GM10248 (cell line): Measurements from ENCODE around the gene HOXD1.

Experiments used
- CTCF ChIA-PET: fragments of 300-600 bp; sonication (Branson Sonifier 250); formaldehyde crosslinking; extraction: SDS; loops from one replicate; lab custom pipeline; 2021; ENCODE audit warnings: antibody characterized with exemption; lab: Yijun Ruan, JAX
- POLR2A ChIA-PET: fragments of 350-650 bp; sonication (Branson Sonifier 250); formaldehyde crosslinking; extraction: SDS; loops from one replicate; lab custom pipeline; 2020; ENCODE audit warnings: antibody characterized with exemption; lab: Yijun Ruan, JAX
- DNase-seq: peaks from one replicate; pipeline ENCODE4 v3.0.0; 2012; ENCODE audit errors: extremely low spot score
- TF ChIP-seq, protein P1 (sequence below): IDR thresholded peaks from 2 replicates; pipeline ENCODE4 v1.5.1; 2012; ENCODE audit warnings: mild to moderate bottlenecking, low read depth; ENCODE audit errors: extremely low read depth, missing control alignments, control extremely low read depth

HOXD1 gene

DNA sequence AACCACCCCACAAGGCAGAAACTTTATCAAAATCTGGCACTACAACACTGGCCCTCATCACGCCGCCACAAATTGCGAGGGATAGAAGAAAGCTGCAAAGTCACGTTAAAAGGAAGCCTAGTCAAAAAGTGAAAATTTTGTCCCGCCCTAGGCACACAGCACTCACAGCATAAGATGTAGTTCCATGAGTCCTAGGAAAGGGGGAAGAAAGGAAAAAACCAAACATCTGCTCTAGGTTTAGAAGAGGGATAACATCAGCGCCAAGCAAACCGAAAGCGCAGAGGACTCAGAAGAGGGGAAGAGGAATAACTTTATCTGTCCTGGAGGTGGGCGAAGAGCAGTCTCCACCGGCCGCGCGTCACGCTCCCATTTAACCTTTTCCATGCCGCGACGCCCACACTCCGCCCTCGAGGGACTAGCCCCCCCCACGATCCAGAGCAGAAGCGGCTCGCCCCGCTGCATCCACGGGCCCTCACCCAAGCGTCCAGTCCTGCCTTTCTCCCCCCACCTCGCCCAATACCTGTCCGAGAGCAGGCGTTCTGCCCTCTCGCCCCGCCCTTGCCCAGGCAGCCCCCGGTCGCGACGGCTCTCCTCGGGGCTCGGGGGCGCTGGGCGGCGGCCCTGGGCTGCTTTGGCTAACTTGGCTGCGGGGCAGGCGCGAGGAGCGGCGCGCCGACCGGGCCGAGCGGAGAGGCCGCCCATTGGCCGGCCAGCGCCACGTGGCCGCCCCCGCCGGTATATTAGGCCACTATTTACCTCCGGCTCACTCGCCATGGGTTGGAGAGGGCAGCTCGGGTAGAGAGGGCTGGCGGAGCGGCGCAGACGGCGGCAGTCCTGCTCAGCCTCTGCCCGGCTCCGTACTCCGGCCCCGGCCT, at the start of gene HOXD1:
Gene HOXD1, plus strand, starts transcription at position 770 of the 875 bp plus-strand sequence. CDS start 134 bp downstream, outside the sequence.
- peak; percentile 49 for DNase-seq
- ChIA-PET CTCF (interaction anchor here (1.0 to 1.3 kb wide), 4 partner anchors 10 to 464 kb away, joined by 3 to 5 read pairs (median 4); no protein-coding TSS in a partner anchor), POLR2A (no interaction called here)
- TF ChIP-seq, protein P1, sequence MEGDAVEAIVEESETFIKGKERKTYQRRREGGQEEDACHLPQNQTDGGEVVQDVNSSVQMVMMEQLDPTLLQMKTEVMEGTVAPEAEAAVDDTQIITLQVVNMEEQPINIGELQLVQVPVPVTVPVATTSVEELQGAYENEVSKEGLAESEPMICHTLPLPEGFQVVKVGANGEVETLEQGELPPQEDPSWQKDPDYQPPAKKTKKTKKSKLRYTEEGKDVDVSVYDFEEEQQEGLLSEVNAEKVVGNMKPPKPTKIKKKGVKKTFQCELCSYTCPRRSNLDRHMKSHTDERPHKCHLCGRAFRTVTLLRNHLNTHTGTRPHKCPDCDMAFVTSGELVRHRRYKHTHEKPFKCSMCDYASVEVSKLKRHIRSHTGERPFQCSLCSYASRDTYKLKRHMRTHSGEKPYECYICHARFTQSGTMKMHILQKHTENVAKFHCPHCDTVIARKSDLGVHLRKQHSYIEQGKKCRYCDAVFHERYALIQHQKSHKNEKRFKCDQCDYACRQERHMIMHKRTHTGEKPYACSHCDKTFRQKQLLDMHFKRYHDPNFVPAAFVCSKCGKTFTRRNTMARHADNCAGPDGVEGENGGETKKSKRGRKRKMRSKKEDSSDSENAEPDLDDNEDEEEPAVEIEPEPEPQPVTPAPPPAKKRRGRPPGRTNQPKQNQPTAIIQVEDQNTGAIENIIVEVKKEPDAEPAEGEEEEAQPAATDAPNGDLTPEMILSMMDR = no peak

DNA sequence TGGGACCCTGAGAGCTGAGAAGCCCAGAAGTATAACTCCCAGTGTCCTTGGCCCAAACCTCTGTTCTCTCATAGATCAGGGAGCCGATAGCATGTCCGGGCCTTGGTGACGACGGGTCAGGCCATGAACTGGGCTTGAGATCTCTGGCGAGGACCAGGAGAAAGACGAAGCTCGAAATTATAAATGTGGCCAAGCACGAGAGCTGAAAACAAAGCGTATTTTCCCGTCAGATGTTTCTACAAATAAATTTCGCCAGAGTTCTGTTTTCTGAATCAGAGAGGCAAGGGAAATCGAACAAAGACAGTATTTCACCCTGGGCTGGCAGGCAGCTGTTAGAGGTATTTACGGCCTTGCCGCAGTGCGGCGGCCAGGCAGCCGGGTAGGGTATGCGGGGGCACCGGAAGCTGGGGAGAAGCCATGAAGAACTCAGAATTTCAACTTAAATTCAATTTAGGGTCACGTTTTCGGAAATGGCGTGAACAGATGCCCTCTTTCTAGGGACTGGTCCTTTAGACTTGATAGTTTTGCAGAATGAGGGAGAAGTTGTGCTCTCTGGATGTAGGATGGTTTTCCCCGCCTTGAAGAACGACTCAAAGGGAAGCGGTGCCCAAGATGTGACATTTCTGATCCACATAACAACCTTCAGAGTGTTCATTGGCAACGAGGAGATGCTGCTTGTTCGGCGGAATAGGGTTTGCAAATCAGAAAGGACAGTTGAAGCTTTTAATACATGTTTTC, 49.4 kb upstream of the HOXD1 start:
- ChIA-PET POLR2A (no interaction called here), CTCF (interaction anchor here (0.7 to 5.6 kb wide), 20 partner anchors 12 to 1009 kb away, joined by 3 to 124 read pairs (median 6); partner anchors contain the start of gene HOXD4)
- DNase-seq = no peak
- TF ChIP-seq, protein P1 = no peak

DNA sequence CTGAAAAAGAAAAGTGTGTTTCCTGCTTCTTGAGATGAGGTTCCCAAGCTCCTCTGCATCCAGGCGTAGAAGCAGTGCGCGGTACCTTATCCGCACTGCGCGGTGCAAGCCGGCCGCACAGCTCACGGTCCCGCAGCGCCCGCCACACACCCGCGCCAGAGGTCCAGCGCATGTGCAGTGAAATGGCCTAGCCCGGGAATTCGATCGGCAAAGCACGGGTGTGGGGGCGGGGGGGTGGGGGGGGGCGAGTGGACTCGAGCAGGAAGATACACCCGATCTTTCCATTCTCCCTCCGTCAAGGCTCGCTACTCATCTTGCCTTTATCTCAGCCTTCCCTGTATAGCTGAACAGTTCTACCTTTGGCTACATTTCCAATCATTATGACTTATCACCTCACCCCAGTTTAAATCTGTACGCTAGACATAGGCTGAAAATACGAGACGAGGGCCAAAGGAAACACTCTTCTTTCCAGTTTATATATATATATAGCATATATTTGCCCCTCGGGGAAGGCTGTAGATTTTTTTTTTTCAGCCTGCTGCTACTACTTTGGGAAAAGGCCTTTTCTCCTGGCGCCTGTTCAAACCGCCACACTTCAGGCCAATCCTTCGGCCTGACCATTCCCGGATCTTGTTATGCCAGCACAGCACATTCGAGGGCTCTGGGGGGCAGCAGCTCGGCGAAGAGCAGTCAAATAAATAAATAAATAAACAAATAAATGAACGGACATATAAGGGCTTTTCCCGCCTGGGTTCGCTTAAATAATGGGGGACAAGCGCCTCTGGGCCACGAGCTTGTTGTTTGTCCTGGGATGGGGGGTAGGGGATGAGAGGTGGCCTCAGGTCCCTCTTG, 48.6 kb upstream of the HOXD1 start:
- TF ChIP-seq, protein P1 = no peak
- CTCF ChIA-PET = interaction anchor here (0.6 to 5.6 kb wide), 45 partner anchors 8 to 1063 kb away, joined by 3 to 124 read pairs (median 4); partner anchors contain the start of gene HOXD4
- no peak for DNase-seq
- POLR2A ChIA-PET = no interaction called here

DNA sequence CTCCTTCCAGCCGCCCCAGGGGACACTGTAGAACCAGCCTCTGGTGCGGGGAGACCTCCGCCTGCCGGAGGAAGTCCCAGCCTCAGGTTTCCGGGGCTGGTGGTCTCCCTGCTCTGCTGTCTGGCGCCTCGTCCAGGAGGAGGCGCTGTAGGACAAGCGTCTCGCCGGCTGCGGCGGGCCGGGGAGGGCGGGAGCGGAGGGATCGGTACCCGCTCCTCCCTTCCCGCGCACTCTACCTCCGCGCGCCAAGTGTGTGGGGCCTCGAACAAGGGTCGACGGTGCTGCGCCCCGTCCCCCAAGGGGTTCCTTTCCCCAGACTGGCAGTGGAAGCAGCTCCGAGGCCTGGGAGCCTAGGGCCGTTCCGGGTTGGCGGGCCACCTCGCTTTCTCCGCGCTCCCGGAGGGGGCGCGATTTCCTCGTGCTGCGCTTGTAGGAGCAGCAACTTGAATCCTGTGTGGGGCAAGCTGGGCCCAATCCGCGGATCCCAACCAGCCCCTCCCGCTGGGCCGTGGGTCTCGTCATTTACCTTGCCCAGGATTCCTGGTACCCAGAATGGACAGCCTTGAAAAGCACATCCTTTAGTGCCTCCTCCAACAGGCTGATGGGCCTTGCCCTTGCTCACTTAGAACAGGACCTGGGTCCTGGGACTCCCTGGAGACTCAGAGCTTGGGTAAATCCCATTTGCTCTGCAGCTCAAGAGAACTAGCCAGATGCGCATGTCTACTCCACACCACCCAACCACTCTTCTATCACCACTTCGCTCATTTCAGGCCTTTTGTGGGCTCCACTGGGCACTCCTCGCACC, 47.8 kb upstream of the HOXD1 start:
- CTCF ChIA-PET = interaction anchor here (0.6 to 5.6 kb wide), 57 partner anchors 9 to 1062 kb away, joined by 3 to 124 read pairs (median 4); partner anchors contain the start of gene HOXD4
- peak; percentile 92 for DNase-seq

DNA sequence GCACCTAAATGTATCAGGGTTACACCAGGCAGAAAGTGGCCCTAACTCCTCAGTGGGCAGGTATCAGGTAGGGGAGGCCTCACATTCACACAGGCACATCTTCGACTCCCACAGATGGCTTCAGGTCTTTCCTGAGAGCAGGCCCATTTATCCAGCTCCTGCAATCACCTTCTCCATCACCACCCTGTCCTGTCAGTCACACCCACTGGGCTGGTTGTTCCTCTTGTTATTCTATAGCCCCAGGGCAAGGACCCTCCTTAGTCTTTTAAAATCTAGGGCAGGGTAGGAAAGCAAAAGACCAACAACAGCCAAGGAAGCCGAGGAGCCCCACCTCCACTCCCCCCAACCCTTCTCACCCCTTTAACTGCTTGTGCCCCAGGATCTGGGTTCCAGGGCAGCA, 46.2 kb upstream of the HOXD1 start:
- TF ChIP-seq, protein P1 = no peak
- ChIA-PET POLR2A (no interaction called here), CTCF (interaction anchor here (1.1 to 5.0 kb wide), 6 partner anchors 9 to 1022 kb away, joined by 3 to 26 read pairs (median 8); no protein-coding TSS in a partner anchor)
- no peak for DNase-seq

More for the DNA sequence above, 47.8 kb upstream of the HOXD1 start:
- TF ChIP-seq, protein P1 = peak; percentile 95
- POLR2A ChIA-PET = no interaction called here
